Liver (tissue), 3 donors: ENCODE results near the gene KCTD5.

Experiments used
- ATF3 ChIP-seq: IDR thresholded peaks from 2 replicates; pipeline ENCODE4 v1.6.1; 2016; ENCODE audit warnings: antibody characterized with exemption
- CTCF ChIP-seq: fragments of 150-350 bp; IDR thresholded peaks from 2 replicates; pipeline ENCODE4 v1.5.1; 2017; ENCODE audit warnings: improper control_type of control experiment, low read depth, low read length; ENCODE audit not compliant: missing input control
- EGR1 ChIP-seq, 2 donors: IDR thresholded peaks; 2 replicates each; pipeline ENCODE4 v1.6.1; 2016 to 2018; ENCODE audit warnings: antibody characterized with exemption in 2 of 2, low read depth in 2 of 2
- FOXA1 ChIP-seq: IDR thresholded peaks from 2 replicates; pipeline ENCODE4 v1.6.1; 2016; ENCODE audit warnings: antibody characterized with exemption
- GABPA ChIP-seq, 2 donors: IDR thresholded peaks in 1 of 2; conservative IDR thresholded peaks in 1 of 2; 2 replicates each; pipeline ENCODE4 v1.6.1; 2016; ENCODE audit warnings: antibody characterized with exemption in 2 of 2, mild to moderate bottlenecking in 1 of 2, moderate library complexity in 1 of 2
- MAX ChIP-seq: IDR thresholded peaks from 2 replicates; pipeline ENCODE4 v1.6.1; 2016; ENCODE audit warnings: antibody characterized with exemption
- RAD21 ChIP-seq, 2 donors: IDR thresholded peaks; 2 replicates each; pipeline ENCODE4 v1.6.1; 2016; ENCODE audit warnings: antibody characterized with exemption in 2 of 2, mild to moderate bottlenecking in 2 of 2
- REST ChIP-seq: IDR thresholded peaks from 2 replicates; pipeline ENCODE4 v1.6.1; 2016; ENCODE audit warnings: antibody characterized with exemption, mild to moderate bottlenecking
- RXRA ChIP-seq, 2 donors: IDR thresholded peaks; 2 replicates each; pipeline ENCODE4 v1.6.1; 2017 to 2018; ENCODE audit warnings: antibody characterized with exemption in 2 of 2, mild to moderate bottlenecking in 1 of 2
- TAF1 ChIP-seq: conservative IDR thresholded peaks from 2 replicates; pipeline ENCODE4 v1.6.1; 2016; ENCODE audit warnings: antibody characterized with exemption, mild to moderate bottlenecking
- YY1 ChIP-seq: IDR thresholded peaks from 2 replicates; pipeline ENCODE4 v1.6.1; 2016; ENCODE audit warnings: antibody characterized with exemption, mild to moderate bottlenecking
- ZBTB33 ChIP-seq: IDR thresholded peaks from 2 replicates; pipeline ENCODE4 v1.6.1; 2016; ENCODE audit warnings: antibody characterized with exemption
- donor health status: healthy.
- donor health status: healthy.

- TF ChIP-seq YY1 (no peak), CTCF (no peak), TAF1 (no peak), MAX (no peak), ZBTB33 (no peak), ATF3 (no peak), RXRA (IDR thresholded peaks at IDR 0.05) (no peak), GABPA (IDR thresholded peaks at IDR 0.05 in 1 of 2, conservative IDR thresholded peaks at IDR 0.05 in 1 of 2) (no peak), REST (no peak), EGR1 (IDR thresholded peaks at IDR 0.05; ENCODE audit: low read depth in 2 of 2) (no peak), RAD21 (IDR thresholded peaks at IDR 0.05) (no peak), FOXA1 (no peak)
Observed at GRCh38 chr16:2692251-2692947, 10.1 kb downstream of the KCTD5 start.
